Adrenal gland (tissue), 5 donors: ENCODE measurements around the gene DGAT2.

Experiments used
- CTCF ChIP-seq, 6 experiments: fragments of 450-650 bp in 4 of 6; fragments of 200-600 bp in 2 of 6; sonication (generic) in 1 of 6; IDR thresholded peaks; 1 replicate in 5 of 6; 2 replicates in 1 of 6; pipeline versions ENCODE4 v1.5.1 to v1.8.0; 2016 to 2021; ENCODE audit warnings: antibody characterized with exemption in 6 of 6, mild to moderate bottlenecking in 2 of 6, moderate library complexity in 1 of 6
- POLR2A ChIP-seq, 2 donors: fragments of 450-650 bp; IDR thresholded peaks; one replicate each; pipeline ENCODE4 v1.6.1; 2017; ENCODE audit warnings: antibody characterized with exemption in 2 of 2, mild to moderate bottlenecking in 2 of 2, moderate library complexity in 1 of 2
- donor health status: DM: no; HTN: no; CAD: no.

- TF ChIP-seq CTCF (IDR thresholded peaks at IDR 0.05) = no peak
- no peak for TF ChIP-seq POLR2A (IDR thresholded peaks at IDR 0.05)
Observed at GRCh38 chr11:75743711-75744563, 24.6 kb upstream of the DGAT2 start.
